Upper lobe of left lung (tissue), 6 donors: ENCODE results near the gene CYP2A7. TPM values are rescaled to one million over a fixed set of nuclear protein-coding genes. Genes with fewer than 3 reads are reported as not detected.
A peak's percentile ranks its signal among the peaks of the same experiment; 100 is the strongest.
"Not testable (repeated sequence)": the region's sequence is repeated elsewhere in the genome, so short reads cannot be mapped to it uniquely, and the experiment has no call there.

Experiments used
- ATAC-seq, 2 donors: fragments of 200-7000 bp; cut with Tn5 transposase; one replicate each; pipeline ENCODE4 v1.9.1; 2022; ENCODE audit warnings: mild to moderate bottlenecking in 2 of 2, moderate library complexity in 2 of 2; ENCODE audit not compliant: low FRiP score in 2 of 2
- DNase-seq, 2 donors: peaks; one replicate each; pipeline ENCODE4 v3.0.0-alpha.2; 2019 to 2020
- H3K27ac ChIP-seq, 4 donors: fragments of 200-600 bp; sonication (generic); one replicate each; pipeline ENCODE4 v1.5.1; 2016 to 2019
- H3K27me3 ChIP-seq, 4 donors: fragments of 200-600 bp; sonication (generic); one replicate each; pipeline ENCODE4 v1.5.1; 2017 to 2019
- H3K36me3 ChIP-seq, 4 donors: fragments of 200-600 bp; sonication (generic); one replicate each; pipeline ENCODE4 v1.5.1; 2016 to 2019
- H3K4me1 ChIP-seq, 4 donors: fragments of 200-600 bp; sonication (generic); one replicate each; pipeline ENCODE4 v1.5.1; 2018 to 2019
- H3K4me3 ChIP-seq, 4 donors: fragments of 200-600 bp; sonication (generic); one replicate each; pipeline ENCODE4 v1.5.1; 2017 to 2019; ENCODE audit warnings: mild to moderate bottlenecking in 2 of 4, moderate library complexity in 1 of 4
- H3K9me3 ChIP-seq, 4 donors: fragments of 200-600 bp; sonication (generic); one replicate each; pipeline ENCODE4 v1.5.1; 2018 to 2019
- CTCF ChIP-seq, 6 experiments: fragments of 450-650 bp in 4 of 6; fragments of 200-600 bp in 2 of 6; sonication (generic) in 2 of 6; IDR thresholded peaks; one replicate each; pipeline ENCODE4 v1.5.1; 2016 to 2019; ENCODE audit warnings: antibody characterized with exemption in 6 of 6
- EP300 ChIP-seq, 4 donors: sonication (generic); formaldehyde crosslinking; IDR thresholded peaks; one replicate each; pipeline ENCODE4 v1.5.1; 2017; ENCODE audit warnings: antibody characterized with exemption in 4 of 4, control low read depth in 2 of 4
- POLR2A ChIP-seq, 4 donors: fragments of 450-650 bp; IDR thresholded peaks; one replicate each; pipeline ENCODE4 v1.5.1; 2016 to 2017; ENCODE audit warnings: antibody characterized with exemption in 4 of 4, mild to moderate bottlenecking in 2 of 4
- POLR2AphosphoS5 ChIP-seq, 2 donors: sonication (generic); formaldehyde crosslinking; IDR thresholded peaks; one replicate each; pipeline ENCODE4 v1.5.1; 2017; ENCODE audit warnings: antibody characterized with exemption in 2 of 2
- WGBS, 2 donors: methylation state at CpG; one replicate each; pipeline ENCODE4 v1.1.5; 2017 to 2018; 5-methylcytosine and 5-hydroxymethylcytosine counted together
- total RNA-seq, 6 donors: library from RNA; depleted of rRNA in 4 of 6; stranded (reverse); fragments of >200 nt in 4 of 6; gene quantifications; one replicate each; pipeline versions ENCODE4 v1.1.0 to v1.2.1, GENCODE V29; 2016 to 2021
- donor health status: DM: no; HTN: no; CAD: no; lungs with moderate emphysema.
- donor health status: DM: no; HTN: yes; CAD: no; lungs with severe emphysema.

CYP2A7 gene
- total RNA-seq = 1 to 10 TPM in 1 of 6 donors, under 1 TPM in 2, not detected in 3; 0.59 to 1.8 (median 0.71) TPM

- DNase-seq, H3K27me3 ChIP-seq, H3K9me3 ChIP-seq, H3K27ac ChIP-seq, H3K4me1 ChIP-seq, ATAC-seq, H3K4me3 ChIP-seq, H3K36me3 ChIP-seq: not testable (repeated sequence)
- WGBS, 2 donors = 84 to 91% methylated on average over 3 of the region's 3 CpGs
Observed at GRCh38 chr19:40882062-40882461, at the start of gene CYP2A7. CYP2A7 (minus strand) TSS chr19:40882231; CDS start chr19:40882210, 21 bp downstream.

- not testable (repeated sequence) for H3K9me3 ChIP-seq, H3K27me3 ChIP-seq, H3K36me3 ChIP-seq, H3K4me1 ChIP-seq, DNase-seq, H3K27ac ChIP-seq, H3K4me3 ChIP-seq, ATAC-seq
- 75 to 84% methylated on average over 2 of the region's 2 CpGs for WGBS, 2 donors
Observed at GRCh38 chr19:40930799-40931198, 48.8 kb upstream of the CYP2A7 start.

GRCh38 chr19:40929942-40930341 is 47.9 kb upstream of the CYP2A7 start:
- ATAC-seq = not testable (repeated sequence)
- 70 to 73% methylated on average over 3 of the region's 3 CpGs for WGBS, 2 donors

GRCh38 chr19:40928850-40929249 is 46.8 kb upstream of the CYP2A7 start:
- H3K27me3 ChIP-seq = no peaks in the 10 kb centered on the region
- H3K27ac ChIP-seq = no peak overlapping the region
- peaks cover 0 to 1% (median 0%) of the 10 kb centered on the region in 4 donors for H3K4me1 ChIP-seq
- H3K9me3 ChIP-seq = no peaks in the 10 kb centered on the region
- WGBS, 2 donors = 65 to 70% methylated on average over 1 of the region's 1 CpG
- TF ChIP-seq CTCF (IDR thresholded peaks at IDR 0.05) (no peak), POLR2A (IDR thresholded peaks at IDR 0.05) (no peak), EP300 (IDR thresholded peaks at IDR 0.05) (no peak), POLR2AphosphoS5 (IDR thresholded peaks at IDR 0.05) (no peak)
- no peak for DNase-seq
- no peak for ATAC-seq
- no peaks in the 10 kb centered on the region for H3K36me3 ChIP-seq
- H3K4me3 ChIP-seq = peak overlapping the region in 2 of 4 donors; percentile 0 to 54

More at GRCh38 chr19:40929942-40930341, 47.9 kb upstream of the CYP2A7 start:
- H3K4me1 ChIP-seq, H3K27me3 ChIP-seq, H3K27ac ChIP-seq, H3K36me3 ChIP-seq, H3K9me3 ChIP-seq, DNase-seq: not testable (repeated sequence)
- peak overlapping the region in 1 of 4 donors; percentile 19 for H3K4me3 ChIP-seq

- 79 to 97% methylated on average over 3 of the region's 3 CpGs for WGBS, 2 donors
- H3K4me3 ChIP-seq = peak overlapping the region in 3 of 4 donors; percentile 46 to 54 (median 50)
- H3K36me3 ChIP-seq = no peaks in the 10 kb centered on the region
Observed at GRCh38 chr19:40927567-40927966, 45.5 kb upstream of the CYP2A7 start.

GRCh38 chr19:40926276-40926675 is 44.2 kb upstream of the CYP2A7 start:
- WGBS, 2 donors = 82 to 100% methylated on average over 1 of the region's 1 CpG
- H3K9me3 ChIP-seq, H3K27ac ChIP-seq, DNase-seq, ATAC-seq, H3K27me3 ChIP-seq, H3K36me3 ChIP-seq: not testable (repeated sequence)
- peak overlapping the region in 3 of 4 donors; percentile 46 to 54 (median 50) for H3K4me3 ChIP-seq
- H3K4me1 ChIP-seq = peaks cover 0 to 20% (median 7%) of the 10 kb centered on the region in 4 donors

More at GRCh38 chr19:40927567-40927966, 45.5 kb upstream of the CYP2A7 start:
- no peaks in the 10 kb centered on the region for H3K27me3 ChIP-seq
- H3K27ac ChIP-seq = peak overlapping the region in 1 of 4 donors; percentile 17
- TF ChIP-seq EP300 (IDR thresholded peaks at IDR 0.05) = no peak
- TF ChIP-seq CTCF (IDR thresholded peaks at IDR 0.05) = no peak
- no peak for TF ChIP-seq POLR2A (IDR thresholded peaks at IDR 0.05)
- TF ChIP-seq POLR2AphosphoS5 (IDR thresholded peaks at IDR 0.05) = no peak
- no peak for DNase-seq
- no peaks in the 10 kb centered on the region for H3K9me3 ChIP-seq
- H3K4me1 ChIP-seq = peaks cover 0 to 11% (median 3%) of the 10 kb centered on the region in 4 donors
- ATAC-seq = no peak

- TF ChIP-seq CTCF (IDR thresholded peaks at IDR 0.05) (no peak), EP300 (IDR thresholded peaks at IDR 0.05) (no peak), POLR2A (IDR thresholded peaks at IDR 0.05) (peak in 3 of 4 donors; percentile 27 to 87 (median 66)), POLR2AphosphoS5 (IDR thresholded peaks at IDR 0.05) (peak; percentile 38 to 74)
- ATAC-seq (peak; percentile 65 to 88), DNase-seq (peak in 1 of 2 donors; percentile 77)
- peaks cover 0 to 20% (median 7%) of the 10 kb centered on the region in 4 donors for H3K4me1 ChIP-seq
- peaks cover 0 to 11% (median 1%) of the 10 kb centered on the region in 4 donors for H3K9me3 ChIP-seq
- H3K36me3 ChIP-seq = no peaks in the 10 kb centered on the region
- peak overlapping the region; percentile 36 to 76 (median 66) for H3K27ac ChIP-seq
- H3K27me3 ChIP-seq = no peaks in the 10 kb centered on the region
- WGBS, 2 donors = 57 to 59% methylated on average over 7 of the region's 7 CpGs
- H3K4me3 ChIP-seq = peak overlapping the region in 3 of 4 donors; percentile 46 to 54 (median 50)
Observed at GRCh38 chr19:40923934-40924391, 41.9 kb upstream of the CYP2A7 start.

- H3K27me3 ChIP-seq, H3K36me3 ChIP-seq, ATAC-seq, DNase-seq, H3K4me3 ChIP-seq: not testable (repeated sequence)
- peaks cover 0 to 20% (median 7%) of the 10 kb centered on the region in 4 donors for H3K4me1 ChIP-seq
- H3K27ac ChIP-seq = peak overlapping the region in 3 of 4 donors; percentile 24 to 51 (median 38)
- WGBS, 2 donors = 62 to 73% methylated on average over 11 of the region's 11 CpGs
- H3K9me3 ChIP-seq = peaks cover 0 to 12% (median 1%) of the 10 kb centered on the region in 4 donors
Observed at GRCh38 chr19:40922237-40923160, 40.5 kb upstream of the CYP2A7 start.
